HG03139 (cell line): ENCODE results near the gene JAK3.

ENCODE experiments used
- ATAC-seq: cut with Tn5 transposase; IDR thresholded peaks from one replicate; pipeline ENCODE4 v1.9.1; 2021; ENCODE audit not compliant: unreplicated experiment

The JAK3 gene

DNA sequence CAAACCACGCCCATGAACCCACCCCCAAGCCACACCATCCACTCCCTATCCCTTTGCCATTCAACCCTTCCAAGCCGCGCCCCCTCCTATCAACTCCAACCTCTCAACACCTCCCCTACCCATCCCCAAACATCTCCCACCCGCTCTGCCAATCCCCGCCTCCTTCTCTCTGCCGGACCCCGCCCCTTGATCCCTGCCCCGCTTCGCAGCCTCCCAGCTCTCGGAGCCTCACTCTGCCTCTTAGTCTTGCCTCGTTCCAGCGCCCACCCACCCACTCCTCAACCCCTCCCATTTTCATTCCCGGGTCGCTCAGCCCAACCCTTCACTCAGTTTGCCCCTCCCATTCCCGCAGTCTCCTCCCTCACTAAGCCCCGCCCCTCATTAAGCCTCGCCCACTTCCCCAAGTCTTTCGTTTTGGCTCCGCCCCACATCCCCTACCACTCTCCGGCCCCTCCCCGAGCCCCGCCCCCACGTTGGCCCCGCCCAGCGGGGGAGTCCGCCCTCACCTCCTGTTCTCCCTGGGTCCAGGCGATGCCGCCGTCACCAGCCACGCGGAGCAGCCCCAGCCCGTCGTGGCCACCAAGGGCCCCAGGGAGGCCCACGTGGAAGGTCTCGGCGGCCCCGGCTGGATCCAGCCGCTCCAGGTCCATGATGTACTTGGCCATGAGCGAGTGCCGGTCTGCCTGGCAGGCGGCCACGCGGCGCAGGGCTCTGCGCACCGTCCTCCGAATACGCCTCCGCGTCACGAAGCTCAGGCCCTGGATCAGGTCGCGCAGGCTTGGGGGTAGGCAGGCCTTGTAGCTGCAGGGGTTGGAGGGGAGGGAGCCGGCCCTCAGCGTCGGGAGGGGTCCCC lies 5.7 kb downstream of the JAK3 start:
- no peak for ATAC-seq

GRCh38 chr19:17841371-17841809 lies 6.4 kb downstream of the JAK3 start:
- no peak for ATAC-seq

GRCh38 chr19:17840019-17840418 lies 7.8 kb downstream of the JAK3 start:
- ATAC-seq, result no peak

- ATAC-seq, result no peak
Observed at GRCh38 chr19:17837972-17838371, 9.8 kb downstream of the JAK3 start.

- ATAC-seq, result no peak
Observed at GRCh38 chr19:17836530-17836929, 11.3 kb downstream of the JAK3 start.

- no peak for ATAC-seq
Observed at GRCh38 chr19:17835182-17836006, 12.4 kb downstream of the JAK3 start.

- no peak for ATAC-seq
Observed at GRCh38 chr19:17834350-17835181, 13.2 kb downstream of the JAK3 start.

DNA sequence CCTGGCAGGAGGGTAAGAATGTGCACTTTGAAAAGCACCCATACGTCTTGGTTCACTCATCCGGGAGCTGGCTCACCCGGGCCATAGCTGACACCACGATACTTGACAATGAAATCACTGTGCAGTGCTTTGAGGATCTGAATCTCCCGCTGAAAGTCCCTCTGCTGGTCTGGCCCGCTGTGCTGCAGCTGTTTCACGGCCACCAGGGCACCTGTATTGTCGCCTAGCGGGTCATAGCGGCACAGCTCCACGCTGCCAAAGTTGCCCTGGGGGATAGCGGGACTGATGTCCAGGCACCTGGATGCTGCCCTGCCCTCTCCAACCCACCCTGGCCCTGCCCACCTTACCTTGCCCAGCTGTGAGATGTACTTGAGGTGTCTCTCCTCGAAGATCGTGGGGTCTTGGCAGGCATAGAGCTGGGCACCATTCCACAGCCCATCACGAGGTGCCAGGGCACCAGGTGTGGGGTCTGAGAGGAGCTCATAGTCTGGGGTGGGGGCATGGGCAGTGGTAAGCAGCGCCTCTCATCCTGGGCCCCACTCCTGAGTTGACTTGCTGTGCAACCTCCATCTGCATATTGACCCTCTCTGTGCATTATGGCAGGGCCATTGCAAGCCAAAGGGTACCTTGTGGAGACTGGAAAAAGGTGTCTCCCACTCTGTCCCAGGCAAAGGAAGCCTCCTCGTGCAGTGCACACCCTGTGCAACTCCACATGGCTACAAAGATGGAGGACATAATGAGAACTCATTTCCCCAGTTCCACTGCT lies 15.2 kb downstream of the JAK3 start:
- no peak for ATAC-seq

GRCh38 chr19:17831419-17831888 lies 16.3 kb downstream of the JAK3 start:
- no peak for ATAC-seq

- ATAC-seq, result no peak
Observed at GRCh38 chr19:17830567-17831418, 17.0 kb downstream of the JAK3 start.

- ATAC-seq, result no peak
Observed at GRCh38 chr19:17829855-17830566, 17.8 kb downstream of the JAK3 start.

- ATAC-seq, result no peak
Observed at GRCh38 chr19:17826508-17827056, 21.2 kb downstream of the JAK3 start.

DNA sequence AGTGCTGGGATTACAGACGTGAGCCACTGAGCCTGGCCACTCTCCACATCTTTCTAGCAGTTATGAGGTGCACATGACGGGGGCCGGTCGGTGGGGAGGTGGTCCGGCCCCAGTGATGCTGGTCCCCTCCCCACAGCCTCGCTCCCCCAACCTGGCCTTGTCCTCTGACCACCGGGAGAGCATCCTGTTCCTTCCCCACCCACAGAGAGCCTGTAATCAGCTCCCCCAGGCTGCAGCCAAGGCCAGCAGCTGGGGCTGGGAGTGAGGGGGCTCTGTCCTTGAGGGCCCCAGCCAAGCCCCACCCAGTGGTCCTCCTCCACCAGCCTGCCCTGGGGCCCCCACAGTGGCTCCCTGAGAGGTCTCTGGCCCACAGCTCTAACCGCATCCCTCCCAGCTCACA lies 23.4 kb downstream of the JAK3 start:
- no peak for ATAC-seq

DNA sequence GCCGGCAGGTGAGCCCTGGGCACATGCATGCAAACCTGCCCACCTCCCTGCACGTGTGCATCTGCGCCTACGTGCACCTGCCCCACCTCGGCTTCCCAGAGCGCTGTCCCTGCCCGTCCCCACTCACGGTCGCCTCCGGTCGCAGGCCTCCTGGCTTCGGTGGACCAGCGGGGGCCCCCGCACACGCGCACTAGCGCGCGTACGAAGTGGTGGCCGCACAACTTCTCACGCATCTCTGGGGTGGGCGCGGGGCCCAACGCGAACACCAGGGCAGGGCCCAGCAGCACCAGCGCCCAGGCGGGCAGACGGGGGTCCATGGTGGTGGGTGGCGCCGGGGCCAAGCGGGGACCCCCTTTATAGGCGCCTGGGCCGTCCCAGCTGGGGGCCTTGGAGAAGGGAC lies 26.6 kb downstream of the JAK3 start, which contains the start of gene INSL3:
Gene INSL3 (minus strand): TSS at position 330 of the 400 bp plus-strand sequence. CDS start 13 bp downstream, at position 317.
- no peak for ATAC-seq

DNA sequence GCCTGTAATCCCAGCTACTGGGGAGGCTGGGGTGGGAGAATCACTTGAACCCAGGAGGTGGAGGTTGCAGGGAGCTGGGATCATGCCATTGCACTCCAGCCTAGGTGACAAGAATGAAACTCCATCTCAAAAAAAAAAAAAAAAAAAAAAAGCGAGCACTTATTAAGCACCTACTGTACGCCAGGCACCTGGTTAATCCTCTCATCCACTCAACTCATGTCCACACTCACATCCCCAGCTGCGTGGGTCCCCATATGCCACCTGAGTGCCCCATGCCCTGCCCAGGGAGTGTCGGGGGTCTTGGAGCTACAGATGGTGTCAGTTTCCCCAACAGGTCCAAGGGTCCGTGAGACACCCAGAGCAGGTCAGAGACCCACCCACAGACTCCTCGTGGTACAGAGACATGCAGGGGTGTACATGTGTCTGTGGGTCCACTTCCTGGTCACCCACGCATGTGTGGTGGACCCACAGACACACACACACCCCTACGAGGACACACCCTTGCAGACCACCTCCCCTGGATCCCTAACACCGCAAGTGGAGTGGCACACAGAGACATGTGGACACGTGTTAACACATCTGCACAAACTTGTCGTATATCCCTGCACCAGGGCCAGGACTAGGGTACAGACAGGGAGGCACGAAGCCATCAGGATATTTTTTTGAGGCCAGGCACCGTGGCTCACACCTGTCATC lies 30.0 kb downstream of the JAK3 start:
- no peak for ATAC-seq

DNA sequence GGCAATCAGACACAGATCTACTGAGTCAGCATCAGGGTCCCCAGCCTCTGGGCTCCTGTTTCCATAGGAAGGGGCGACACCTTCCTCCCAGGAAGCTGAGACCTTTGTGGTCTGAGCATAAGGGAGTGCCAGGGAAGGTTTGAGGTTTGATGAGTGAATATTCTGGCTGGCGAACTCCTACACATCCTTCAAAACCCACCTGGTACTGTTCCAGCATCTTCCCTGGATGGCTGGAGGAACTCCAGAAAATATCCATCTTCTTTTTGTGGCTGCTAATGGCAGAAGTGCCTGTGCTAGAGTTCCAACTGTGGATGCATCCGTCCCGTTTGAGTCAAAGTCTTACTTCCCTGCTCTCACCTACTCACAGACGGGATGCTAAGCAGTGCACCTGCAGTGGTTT lies 35.7 kb downstream of the JAK3 start:
- no peak for ATAC-seq

GRCh38 chr19:17811681-17812080 lies 36.1 kb downstream of the JAK3 start:
- ATAC-seq, result no peak

GRCh38 chr19:17811103-17811502 lies 36.7 kb downstream of the JAK3 start:
- ATAC-seq, result no peak
